Measurements from ENCODE around the gene SYT17.
A peak's percentile ranks its signal among the peaks of the same experiment; 100 is the strongest.

The SYT17 gene

GRCh38 chr16:19215705-19216104, 47.7 kb downstream of the SYT17 start:
- no peak for DNase-seq (ENCODE audit: low spot score)

- DNase-seq (ENCODE audit: low spot score) = no peak
Measured at GRCh38 chr16:19218581-19218980, 50.5 kb downstream of the SYT17 start.

DNA sequence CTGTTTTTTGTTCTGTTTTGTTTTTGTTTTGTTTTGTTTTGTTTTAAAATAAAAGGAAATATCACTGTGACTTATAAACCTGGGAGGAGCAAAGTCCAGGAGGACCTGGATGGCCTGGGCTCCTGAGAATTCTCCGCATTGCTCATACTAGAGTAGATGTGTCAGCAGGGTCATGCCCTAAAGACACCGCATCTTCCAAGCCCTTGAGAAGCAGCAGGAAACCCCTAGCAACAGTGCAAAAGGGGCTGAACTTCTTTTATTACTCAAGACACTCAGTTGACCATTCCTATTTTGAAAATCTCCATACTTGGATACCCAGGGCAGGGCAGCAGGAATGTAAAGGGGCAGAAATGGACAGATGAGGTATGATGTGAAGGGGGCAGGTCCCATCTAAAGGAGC, 51.8 kb downstream of the SYT17 start:
- DNase-seq (ENCODE audit: low spot score) = no peak

DNA sequence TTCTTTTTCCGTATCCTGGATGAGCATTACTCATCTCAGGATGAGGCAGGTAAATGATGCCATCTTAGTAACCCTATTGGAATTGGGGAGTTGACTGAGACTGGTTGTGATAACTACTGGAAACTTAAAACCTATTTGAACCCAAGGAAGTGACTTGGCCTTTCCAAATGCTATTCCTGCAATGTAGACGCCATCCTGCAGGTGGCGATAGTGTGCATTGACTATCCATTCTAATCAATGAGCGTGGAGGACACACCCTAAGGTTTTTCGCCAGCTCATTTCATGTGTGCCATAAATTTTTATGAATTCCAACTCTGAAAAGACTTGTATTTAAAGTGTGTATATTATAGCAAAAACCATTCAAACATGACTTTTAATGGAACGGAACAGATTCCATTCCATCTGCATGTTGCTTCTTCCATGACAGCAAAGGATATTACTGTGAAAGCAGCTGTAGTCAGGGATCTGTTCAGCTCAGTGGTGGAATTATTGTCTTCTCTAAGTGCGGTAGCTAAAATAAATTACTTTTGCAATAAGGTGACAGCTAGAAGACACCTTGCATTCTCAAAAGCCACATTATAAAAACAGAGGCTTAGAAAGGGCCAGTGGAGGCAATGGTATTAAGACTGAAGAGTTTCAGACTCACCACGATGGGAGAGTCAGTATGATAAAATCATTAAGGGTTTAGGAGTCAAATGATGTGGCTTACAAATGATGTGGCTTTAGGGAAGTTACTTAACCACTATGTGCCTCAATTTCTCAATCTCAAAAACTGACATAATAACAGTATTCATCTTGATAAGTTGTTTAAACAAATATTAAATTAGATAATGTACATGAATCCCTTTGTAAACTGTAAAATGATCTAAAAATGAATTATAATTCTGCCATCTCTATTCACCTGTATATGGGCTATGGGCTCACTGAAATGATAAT, 55.5 kb downstream of the SYT17 start:
- DNase-seq (ENCODE audit: low spot score) = no peak

DNA sequence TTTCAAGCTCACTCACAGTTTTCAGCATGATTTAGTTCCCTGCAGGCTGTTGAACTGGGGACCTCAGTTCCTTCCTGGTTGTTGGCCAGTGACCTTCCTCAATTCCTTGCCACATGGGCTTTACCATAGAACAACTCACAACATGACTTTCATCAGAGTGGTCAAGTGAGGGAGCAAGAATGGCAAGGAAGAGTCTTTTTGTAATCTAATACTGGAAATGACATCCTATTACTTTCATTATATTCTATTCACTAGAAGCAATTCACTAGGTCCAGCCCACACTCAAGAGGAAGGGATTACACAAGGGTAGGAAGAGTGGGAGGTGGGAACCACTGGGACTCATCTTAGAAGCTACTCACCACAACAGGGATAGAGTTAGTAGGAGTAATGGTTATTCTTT, 57.6 kb downstream of the SYT17 start:
- DNase-seq (ENCODE audit: low spot score) = no peak

DNA sequence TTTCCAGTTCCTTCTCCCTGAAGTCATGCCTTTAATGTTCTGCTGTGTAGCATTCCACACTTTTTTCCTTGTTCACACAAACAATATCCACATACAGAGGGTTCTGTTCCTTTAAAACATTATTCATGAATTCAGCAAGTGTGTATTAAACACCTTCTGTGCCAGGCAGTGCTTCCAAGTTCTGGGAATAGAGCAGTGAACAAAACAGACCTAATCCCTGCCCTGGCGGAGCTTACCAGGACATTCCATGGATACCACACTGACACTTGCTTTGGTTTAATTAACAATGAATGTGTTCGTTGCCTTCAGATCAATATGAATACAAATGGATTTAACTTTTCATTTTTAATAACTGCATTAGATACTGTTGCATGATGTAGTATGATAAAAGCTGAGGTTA, 59.6 kb downstream of the SYT17 start:
- DNase-seq (ENCODE audit: low spot score) = no peak

DNA sequence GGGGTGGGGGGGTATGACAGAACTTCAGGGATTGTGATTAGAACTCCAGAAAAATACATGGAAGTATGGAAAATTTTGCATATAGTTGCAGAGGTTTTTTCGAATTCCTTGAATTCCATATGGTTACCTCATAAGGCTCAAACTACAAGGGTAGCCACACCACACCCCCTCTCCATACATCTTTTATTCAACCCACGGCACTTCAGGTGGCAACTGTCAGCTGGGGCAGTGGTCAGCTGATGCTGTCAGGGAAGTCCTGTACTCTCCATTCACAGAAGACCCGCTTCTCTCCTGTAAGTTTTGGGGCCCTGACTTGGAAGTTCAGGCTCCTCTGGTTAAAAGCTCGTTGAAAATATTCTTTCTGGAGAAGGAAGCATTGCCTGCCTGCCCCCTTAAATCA, 60.0 kb downstream of the SYT17 start:
- no peak for DNase-seq (ENCODE audit: low spot score)

- DNase-seq (ENCODE audit: low spot score) = no peak
Measured at GRCh38 chr16:19228575-19228974, 60.5 kb downstream of the SYT17 start.

DNA sequence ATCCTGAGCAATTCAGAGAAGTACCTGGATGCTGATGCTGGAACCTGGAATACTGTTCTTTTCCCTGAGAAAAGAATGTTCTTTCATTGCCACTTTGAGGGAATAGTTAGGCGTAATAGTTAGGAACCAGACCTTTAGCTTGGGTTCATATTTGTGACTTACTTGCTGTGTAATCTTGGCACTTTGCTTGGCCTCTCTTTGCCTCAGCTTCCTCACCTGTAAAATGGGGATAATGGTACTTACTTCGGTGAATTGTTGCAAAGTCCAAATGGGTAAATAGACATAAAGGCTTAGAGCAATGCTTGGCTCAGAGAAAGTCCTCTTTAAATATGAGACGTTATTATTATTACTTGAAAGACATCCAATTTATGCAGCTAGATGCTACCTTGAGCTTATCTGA, 62.5 kb downstream of the SYT17 start:
- DNase-seq (ENCODE audit: low spot score) = no peak

- DNase-seq (ENCODE audit: low spot score) = no peak
Measured at GRCh38 chr16:19231881-19232280, 63.8 kb downstream of the SYT17 start.

- DNase-seq (ENCODE audit: low spot score) = no peak
Measured at GRCh38 chr16:19232988-19233387, 64.9 kb downstream of the SYT17 start.

DNA sequence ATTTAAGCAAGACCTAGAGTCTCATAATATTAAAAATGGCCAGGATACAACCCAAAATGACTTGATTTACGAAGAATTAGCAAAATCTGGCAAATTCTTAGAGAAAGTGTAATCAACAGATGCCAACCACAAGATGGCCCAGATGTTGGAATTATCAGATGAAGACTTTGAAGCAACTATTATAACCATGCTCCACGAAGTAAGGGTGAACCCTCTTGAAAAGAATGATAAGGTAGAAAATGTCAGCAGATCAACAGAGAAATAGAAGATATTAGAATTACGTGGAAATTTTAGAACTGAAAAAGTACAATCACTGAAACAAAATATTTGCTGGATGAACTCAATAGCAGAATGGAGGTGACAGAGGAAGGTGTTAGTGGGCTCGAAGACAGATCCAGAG, 67.4 kb downstream of the SYT17 start:
- no peak for DNase-seq (ENCODE audit: low spot score)

- DNase-seq (ENCODE audit: low spot score) = no peak
Measured at GRCh38 chr16:19235886-19236285, 67.8 kb downstream of the SYT17 start.

DNA sequence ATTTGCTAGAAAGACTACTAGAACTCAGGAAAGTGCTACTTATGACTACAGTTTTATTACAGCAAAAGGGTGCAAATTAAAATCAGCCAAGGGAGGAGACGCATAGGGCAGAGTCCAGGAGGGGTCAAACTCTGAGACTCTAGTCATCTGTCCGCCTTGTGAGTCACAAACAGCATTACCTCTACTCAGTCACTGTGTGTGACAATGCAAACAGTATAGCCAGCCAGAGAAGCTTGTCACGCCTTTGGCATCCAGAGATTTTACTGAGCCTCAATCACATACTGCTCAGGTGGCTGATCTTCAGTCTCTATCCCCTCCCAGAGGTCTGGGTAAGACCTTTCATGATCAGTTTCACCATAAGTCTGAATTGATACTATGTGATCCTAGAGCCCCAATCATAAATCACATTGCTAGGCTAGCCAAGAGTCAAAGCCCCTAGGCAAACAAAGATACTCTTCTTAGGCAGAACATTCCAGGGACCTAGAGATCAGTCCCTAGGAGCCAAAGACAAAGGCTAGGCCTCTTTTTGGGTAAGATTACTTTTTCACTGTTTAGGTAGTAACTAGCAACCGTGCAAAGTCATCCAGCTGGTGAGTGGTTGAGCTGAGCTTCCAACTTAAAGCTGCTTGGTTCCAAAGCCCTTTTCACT, 68.6 kb downstream of the SYT17 start:
- no peak for DNase-seq (ENCODE audit: low spot score)

DNA sequence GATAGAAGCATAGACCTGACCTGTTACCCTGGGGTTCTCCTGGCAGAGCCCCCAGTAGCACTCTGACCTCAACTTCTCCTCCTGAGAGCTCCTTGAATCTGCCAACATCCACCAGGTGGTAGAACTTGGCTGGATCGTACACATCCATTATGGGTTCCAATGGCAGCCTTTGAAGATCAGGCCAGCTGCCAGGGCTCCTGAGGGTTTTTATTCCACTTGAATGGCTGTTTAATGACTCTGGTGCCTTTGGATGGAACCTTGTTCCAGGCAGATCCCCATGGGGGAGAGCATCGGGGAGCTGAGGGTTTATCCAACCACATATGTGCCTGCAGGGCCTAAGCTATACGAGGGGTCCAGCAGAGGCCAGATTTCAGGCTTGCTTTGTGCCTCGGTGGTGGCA, 70.4 kb downstream of the SYT17 start:
- peak; percentile 31 for DNase-seq (ENCODE audit: low spot score)

- no peak for DNase-seq (ENCODE audit: low spot score)
Measured at GRCh38 chr16:19239511-19240155, 71.6 kb downstream of the SYT17 start.

DNA sequence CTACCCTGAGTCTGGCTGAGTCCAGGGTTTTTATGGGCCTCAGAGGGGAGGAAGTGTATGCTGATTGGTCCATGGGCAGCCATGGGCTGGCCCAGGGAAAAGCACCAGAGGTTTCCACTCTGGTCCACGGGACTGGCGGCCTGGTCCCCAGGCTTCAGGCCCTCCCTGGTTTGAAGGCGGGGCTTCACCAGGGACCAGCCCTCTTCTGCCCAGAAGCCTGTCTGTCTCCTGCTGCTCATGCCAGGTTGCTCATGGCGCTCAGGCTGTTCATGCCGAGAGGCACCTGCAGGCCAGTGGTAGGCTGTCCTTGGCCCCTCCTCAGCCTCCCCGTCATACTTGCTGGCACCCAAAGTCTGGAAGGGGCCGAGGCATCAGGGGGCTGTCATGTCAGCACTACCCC, 72.5 kb downstream of the SYT17 start:
- DNase-seq (ENCODE audit: low spot score) = no peak

DNA sequence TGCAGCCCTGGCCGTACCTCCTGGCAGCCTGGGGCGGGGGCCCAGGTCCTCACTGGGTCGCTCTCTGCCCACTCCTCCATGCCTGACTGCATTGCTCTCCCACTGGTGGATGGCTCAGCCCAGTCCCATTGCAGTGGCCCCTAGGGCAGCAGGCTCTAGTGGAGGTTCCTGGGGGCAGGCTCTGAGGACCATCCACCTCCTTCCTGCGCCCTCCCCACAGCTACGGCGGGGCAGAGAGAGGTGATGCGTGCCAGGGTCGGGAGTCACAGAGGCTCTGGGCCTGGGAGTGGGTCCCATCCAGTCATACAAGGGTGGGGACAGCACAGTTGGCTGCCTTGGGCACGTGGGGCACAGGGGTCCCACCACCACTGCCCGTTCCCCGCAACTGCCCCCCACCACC, 73.5 kb downstream of the SYT17 start:
- DNase-seq (ENCODE audit: low spot score) = no peak

DNA sequence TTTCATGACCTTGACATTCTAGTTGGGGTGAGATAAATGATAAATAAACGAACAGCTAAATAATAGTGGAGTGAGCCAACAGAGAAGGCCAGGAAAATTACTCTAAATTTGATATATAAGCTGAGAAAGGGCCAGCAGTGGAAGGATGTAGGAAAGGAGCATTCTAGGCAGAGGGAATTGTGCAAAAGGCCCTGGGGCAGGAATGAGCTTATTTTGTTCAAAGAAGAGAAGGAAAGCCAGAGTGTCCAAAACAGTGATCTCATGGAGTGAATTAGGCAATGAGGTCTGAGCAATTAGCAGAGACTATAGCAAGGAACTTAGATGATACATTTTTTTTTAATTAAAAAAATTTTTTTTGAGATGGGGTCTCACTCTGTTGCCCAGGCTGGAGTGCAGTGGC, 74.1 kb downstream of the SYT17 start:
- no peak for DNase-seq (ENCODE audit: low spot score)

DNA sequence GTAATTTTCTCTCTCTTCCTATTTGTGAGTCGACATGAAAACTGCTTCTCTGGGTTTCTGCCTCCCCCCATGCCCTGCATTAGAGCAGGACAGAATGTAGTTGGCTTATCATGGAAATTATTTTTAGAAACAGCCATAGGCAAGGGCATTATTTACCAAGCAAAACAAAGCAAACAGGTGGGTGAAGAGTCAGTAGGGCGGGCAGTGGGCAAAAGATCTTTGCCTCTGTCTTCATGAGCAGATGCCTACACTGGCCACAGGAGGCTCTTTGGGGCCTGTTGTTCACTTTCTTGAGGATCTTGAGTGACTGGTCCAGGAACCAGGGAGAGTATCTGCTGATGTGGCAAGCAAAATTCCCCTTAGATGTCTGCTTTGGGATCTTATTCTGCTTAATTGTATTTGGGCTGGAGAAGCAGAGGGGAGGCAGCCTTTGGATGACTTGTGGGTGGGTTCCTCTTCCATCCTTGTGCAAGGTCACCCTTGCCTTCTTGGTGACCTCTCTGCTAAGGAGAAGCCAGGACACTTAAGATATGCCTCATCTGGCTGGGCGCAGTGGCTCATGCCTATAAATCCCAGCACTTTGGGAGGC, 75.0 kb downstream of the SYT17 start:
- no peak for DNase-seq (ENCODE audit: low spot score)

GRCh38 chr16:19245326-19245925, 77.4 kb downstream of the SYT17 start:
- no peak for DNase-seq (ENCODE audit: low spot score)

- DNase-seq (ENCODE audit: low spot score) = no peak
Measured at GRCh38 chr16:19252904-19253303, 84.9 kb downstream of the SYT17 start.

Measured in pons (tissue), 1 donor.